ENCODE measurements around the gene PODN. TPM values are rescaled to one million over a fixed set of nuclear protein-coding genes. Genes with fewer than 3 reads are reported as not detected.
A peak's percentile ranks its signal among the peaks of the same experiment; 100 is the strongest.

The PODN gene
- total RNA-seq, 1 donor from 2014 or later: 0.53 TPM

- peaks cover 2% of the 10 kb centered on the region for H3K36me3 ChIP-seq (ENCODE audit: control insufficient read depth, insufficient read depth, low read length)
- no peak for FAIRE-seq
- no peak overlapping the region for H3K4me3 ChIP-seq (ENCODE audit: low read depth, low read length)
- H3K27me3 ChIP-seq (ENCODE audit: control insufficient read depth, insufficient read depth, low read length): no peaks in the 10 kb centered on the region
- peak; percentile 89 for DNase-seq (ENCODE audit: low read depth)
- no peak for TF ChIP-seq CTCF (IDR thresholded peaks at IDR 0.05; ENCODE audit: insufficient read depth, low read length, severe bottlenecking)
These were observed 14.0 kb upstream of the PODN start for GRCh38 chr1:53047737-53048736.

- no peak for TF ChIP-seq CTCF (IDR thresholded peaks at IDR 0.05; ENCODE audit: insufficient read depth, low read length, severe bottlenecking)
These were observed 12.9 kb upstream of the PODN start for GRCh38 chr1:53048960-53049573.

DNA sequence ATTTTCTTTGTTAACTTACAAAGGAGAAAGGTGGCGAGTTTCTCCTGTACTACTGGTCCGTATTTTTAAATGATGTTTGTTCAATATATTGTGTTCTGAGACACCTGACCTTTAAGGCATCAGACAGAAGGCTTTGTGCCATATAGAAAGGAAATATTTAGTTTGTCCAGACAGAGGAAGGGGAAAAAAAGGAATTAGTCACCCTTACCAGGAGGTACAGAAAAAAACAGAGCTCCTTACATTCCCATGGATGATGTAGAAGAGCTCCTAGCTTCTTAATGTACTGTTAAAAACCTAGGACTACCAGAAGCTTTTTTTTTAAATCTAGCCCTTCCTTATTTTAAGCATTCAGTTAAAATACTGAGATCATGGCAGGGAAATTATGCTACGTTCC, 12.4 kb upstream of the PODN start:
- peak; percentile 7 for DNase-seq (ENCODE audit: low read depth)
- Histone ChIP-seq H3K27me3 (ENCODE audit: control insufficient read depth, insufficient read depth, low read length) (no peaks in the 10 kb centered on the region), H3K4me3 (ENCODE audit: low read depth, low read length) (no peak overlapping the region), H3K36me3 (ENCODE audit: control insufficient read depth, insufficient read depth, low read length) (peaks cover 2% of the 10 kb centered on the region)
- no peak for FAIRE-seq
- no peak for TF ChIP-seq CTCF (IDR thresholded peaks at IDR 0.05; ENCODE audit: insufficient read depth, low read length, severe bottlenecking)

More at GRCh38 chr1:53048960-53049573, 12.9 kb upstream of the PODN start:
- FAIRE-seq (no peak), DNase-seq (ENCODE audit: low read depth) (no peak)
- H3K4me3 ChIP-seq (ENCODE audit: low read depth, low read length): no peak overlapping the region
- H3K36me3 ChIP-seq (ENCODE audit: control insufficient read depth, insufficient read depth, low read length): peaks cover 2% of the 10 kb centered on the region
- H3K27me3 ChIP-seq (ENCODE audit: control insufficient read depth, insufficient read depth, low read length): no peaks in the 10 kb centered on the region

DNA sequence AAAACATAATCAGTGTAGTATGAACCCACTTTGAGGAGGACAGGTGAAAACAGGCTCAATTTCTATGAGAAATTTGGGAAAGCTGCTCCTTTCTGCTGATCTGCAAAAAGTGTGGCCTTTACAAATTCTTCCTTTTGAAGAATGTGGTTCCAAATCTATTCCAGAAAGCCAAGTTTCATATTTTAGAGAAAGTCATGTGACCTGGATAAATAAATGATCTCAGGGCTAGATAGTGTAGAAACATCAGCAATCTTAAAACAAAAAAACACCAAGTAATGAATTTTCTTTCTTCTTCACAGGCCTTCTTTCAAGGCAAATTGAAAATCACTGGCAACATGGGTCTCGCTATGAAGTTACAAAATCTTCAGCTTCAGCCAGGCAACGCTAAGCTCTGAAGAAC, 11.7 kb upstream of the PODN start:
- Histone ChIP-seq H3K36me3 (ENCODE audit: control insufficient read depth, insufficient read depth, low read length) (peaks cover 2% of the 10 kb centered on the region), H3K4me3 (ENCODE audit: low read depth, low read length) (no peak overlapping the region), H3K27me3 (ENCODE audit: control insufficient read depth, insufficient read depth, low read length) (no peaks in the 10 kb centered on the region)
- FAIRE-seq (no peak), DNase-seq (ENCODE audit: low read depth) (no peak)
- no peak for TF ChIP-seq CTCF (IDR thresholded peaks at IDR 0.05; ENCODE audit: insufficient read depth, low read length, severe bottlenecking)

GRCh38 chr1:53051676-53052075, 10.3 kb upstream of the PODN start:
- no peak for FAIRE-seq
- Histone ChIP-seq H3K36me3 (ENCODE audit: control insufficient read depth, insufficient read depth, low read length) (peaks cover 2% of the 10 kb centered on the region), H3K27me3 (ENCODE audit: control insufficient read depth, insufficient read depth, low read length) (no peaks in the 10 kb centered on the region), H3K4me3 (ENCODE audit: low read depth, low read length) (no peak overlapping the region)
- DNase-seq (ENCODE audit: low read depth): peak; percentile 61
- no peak for TF ChIP-seq CTCF (IDR thresholded peaks at IDR 0.05; ENCODE audit: insufficient read depth, low read length, severe bottlenecking)
